ENCODE data around the gene PRRX2. TPM values are rescaled to one million over a fixed set of nuclear protein-coding genes. Genes with fewer than 3 reads are reported as not detected.

PRRX2 gene
- total RNA-seq, 6 donors from 2014 or later = 0.61 to 5.8 (median 1.3) TPM; not detected in 3

- peaks cover 20 to 29% (median 23%) of the 10 kb centered on the region in 4 donors for H3K4me1 ChIP-seq
- no peaks in the 10 kb centered on the region for H3K9me3 ChIP-seq
- H3K27ac ChIP-seq = no peak overlapping the region
- ATAC-seq (ENCODE audit: low FRiP score in 2 of 2) (no peak), DNase-seq (peak in 1 of 2 donors; percentile 61)
- no peaks in the 10 kb centered on the region for H3K27me3 ChIP-seq
- peaks cover 29 to 52% (median 48%) of the 10 kb centered on the region in 4 donors for H3K36me3 ChIP-seq
- 97% methylated on average over 16 of the region's 17 CpGs; no CpG with 5 or more reads in 1 of the 2 donors for WGBS, 2 donors
- H3K4me3 ChIP-seq = no peak overlapping the region
- TF ChIP-seq CTCF (IDR thresholded peaks at IDR 0.05) (no peak), POLR2A (IDR thresholded peaks at IDR 0.05) (no peak), POLR2AphosphoS5 (IDR thresholded peaks at IDR 0.05) (no peak), EP300 (IDR thresholded peaks at IDR 0.05) (no peak)
Measured at GRCh38 chr9:129639034-129639630, 26.3 kb upstream of the PRRX2 start.

GRCh38 chr9:129639756-129640085 lies 25.7 kb upstream of the PRRX2 start:
- Histone ChIP-seq H3K36me3 (peaks cover 23 to 46% (median 42%) of the 10 kb centered on the region in 4 donors), H3K9me3 (no peaks in the 10 kb centered on the region), H3K4me1 (peaks cover 20 to 29% (median 23%) of the 10 kb centered on the region in 4 donors), H3K27ac (no peak overlapping the region), H3K4me3 (no peak overlapping the region), H3K27me3 (no peaks in the 10 kb centered on the region)
- DNase-seq (no peak), ATAC-seq (ENCODE audit: low FRiP score in 2 of 2) (no peak)
- WGBS, 2 donors = 83 to 84% methylated on average over 1 to 12 of the region's 12 CpGs
- TF ChIP-seq POLR2AphosphoS5 (IDR thresholded peaks at IDR 0.05) (no peak), POLR2A (IDR thresholded peaks at IDR 0.05) (no peak), EP300 (IDR thresholded peaks at IDR 0.05) (no peak), CTCF (IDR thresholded peaks at IDR 0.05) (no peak)

GRCh38 chr9:129640086-129640870 lies 25.2 kb upstream of the PRRX2 start:
- Histone ChIP-seq H3K36me3 (peaks cover 18 to 40% (median 37%) of the 10 kb centered on the region in 4 donors), H3K4me1 (peaks cover 20 to 29% (median 23%) of the 10 kb centered on the region in 4 donors), H3K9me3 (no peaks in the 10 kb centered on the region), H3K4me3 (peak overlapping the region in 3 of 4 donors; percentile 71 to 99 (median 90)), H3K27me3 (no peaks in the 10 kb centered on the region), H3K27ac (no peak overlapping the region)
- WGBS, 2 donors = 62 to 70% methylated on average over 12 to 18 of the region's 25 CpGs
- ATAC-seq (ENCODE audit: low FRiP score in 2 of 2) (no peak), DNase-seq (peak in 1 of 2 donors; percentile 79)
- no peak for TF ChIP-seq EP300 (IDR thresholded peaks at IDR 0.05)
- no peak for TF ChIP-seq POLR2AphosphoS5 (IDR thresholded peaks at IDR 0.05)
- TF ChIP-seq CTCF (IDR thresholded peaks at IDR 0.05) = no peak
- no peak for TF ChIP-seq POLR2A (IDR thresholded peaks at IDR 0.05)

- peaks cover 20 to 29% (median 23%) of the 10 kb centered on the region in 4 donors for H3K4me1 ChIP-seq
Measured at GRCh38 chr9:129640871-129641749, 24.3 kb upstream of the PRRX2 start.

More at GRCh38 chr9:129640871-129641749, 24.3 kb upstream of the PRRX2 start:
- Histone ChIP-seq H3K4me3 (peak overlapping the region; percentile 71 to 99 (median 94)), H3K27me3 (no peaks in the 10 kb centered on the region), H3K27ac (peak overlapping the region; percentile 75 to 87 (median 83)), H3K36me3 (peaks cover 17 to 33% (median 30%) of the 10 kb centered on the region in 4 donors), H3K9me3 (no peaks in the 10 kb centered on the region)
- WGBS, 2 donors = 21 to 28% methylated on average over 24 to 41 of the region's 44 CpGs
- DNase-seq = no peak
- TF ChIP-seq POLR2A (IDR thresholded peaks at IDR 0.05) (no peak), EP300 (IDR thresholded peaks at IDR 0.05) (no peak), CTCF (IDR thresholded peaks at IDR 0.05) (no peak), POLR2AphosphoS5 (IDR thresholded peaks at IDR 0.05) (no peak)
- ATAC-seq (ENCODE audit: low FRiP score in 2 of 2) = no peak

Measured in upper lobe of left lung (tissue), 6 donors.